Tibial nerve (tissue), 4 donors: ENCODE measurements around the gene CTNND2. TPM values are rescaled to one million over a fixed set of nuclear protein-coding genes. Genes with fewer than 3 reads are reported as not detected.

Source experiments
- DNase-seq, 2 donors: peaks; one replicate each; pipeline ENCODE4 v3.0.0-alpha.2; 2019; ENCODE audit warnings: low spot score in 2 of 2
- H3K27ac ChIP-seq, 4 donors: fragments of 200-600 bp; sonication (generic) in 3 of 4; one replicate each; pipeline ENCODE4 v1.5.1; 2017 to 2019; ENCODE audit warnings: mild to moderate bottlenecking in 1 of 4
- H3K27me3 ChIP-seq, 2 donors: fragments of 200-600 bp; sonication (generic) in 1 of 2; one replicate each; pipeline versions ENCODE4 v1.5.1 to v1.6.0; 2017 to 2019
- H3K36me3 ChIP-seq, 3 donors: fragments of 200-600 bp; sonication (generic); one replicate each; pipeline ENCODE4 v1.5.1; 2018 to 2019
- H3K4me1 ChIP-seq, 4 donors: fragments of 200-600 bp; sonication (generic) in 3 of 4; one replicate each; pipeline ENCODE4 v1.5.1; 2017 to 2019
- H3K4me3 ChIP-seq, 4 donors: fragments of 200-600 bp; sonication (generic) in 3 of 4; one replicate each; pipeline ENCODE4 v1.5.1; 2017 to 2019; ENCODE audit warnings: mild to moderate bottlenecking in 1 of 4, moderate library complexity in 1 of 4
- H3K9me3 ChIP-seq, 4 donors: fragments of 200-600 bp; sonication (generic) in 3 of 4; one replicate each; pipeline ENCODE4 v1.5.1; 2017 to 2019
- CTCF ChIP-seq, 5 experiments: fragments of 200-600 bp in 3 of 5; fragments of 450-650 bp in 2 of 5; sonication (generic) in 3 of 5; IDR thresholded peaks; one replicate each; pipeline ENCODE4 v1.5.1; 2016 to 2019; ENCODE audit warnings: antibody characterized with exemption in 5 of 5, mild to moderate bottlenecking in 3 of 5, moderate library complexity in 2 of 5
- EP300 ChIP-seq, 2 donors: sonication (generic); formaldehyde crosslinking; IDR thresholded peaks; one replicate each; pipeline ENCODE4 v1.6.1; 2017; ENCODE audit warnings: antibody characterized with exemption in 2 of 2, mild to moderate bottlenecking in 1 of 2
- POLR2A ChIP-seq, 2 donors: fragments of 450-650 bp; IDR thresholded peaks; one replicate each; pipeline ENCODE4 v1.6.1; 2017; ENCODE audit warnings: antibody characterized with exemption in 2 of 2, mild to moderate bottlenecking in 2 of 2, moderate library complexity in 2 of 2
- WGBS, 2 donors: methylation state at CpG; one replicate each; pipeline ENCODE4 v1.1.5; 2018; 5-methylcytosine and 5-hydroxymethylcytosine counted together
- total RNA-seq, 4 donors: library from RNA; depleted of rRNA; stranded (reverse); fragments of >200 nt; gene quantifications; one replicate each; pipeline ENCODE4 v1.1.0, GENCODE V29; 2016

The CTNND2 gene
- total RNA-seq, 4 donors from 2014 or later = 1.5 to 5.7 (median 2.5) TPM; not detected in 1

GRCh38 chr5:11785771-11786352 is 118.4 kb downstream of the CTNND2 start:
- no peaks in the 10 kb centered on the region for H3K36me3 ChIP-seq
- no peak for TF ChIP-seq CTCF (IDR thresholded peaks at IDR 0.05)
- no peak for TF ChIP-seq POLR2A (IDR thresholded peaks at IDR 0.05)
- TF ChIP-seq EP300 (IDR thresholded peaks at IDR 0.05) = no peak
- H3K27ac ChIP-seq = no peak overlapping the region
- H3K4me1 ChIP-seq = no peaks in the 10 kb centered on the region
- no peak for DNase-seq
- H3K9me3 ChIP-seq = no peaks in the 10 kb centered on the region
- H3K4me3 ChIP-seq = no peak overlapping the region
- 82 to 83% methylated on average over 6 of the region's 6 CpGs for whole genome bisulfite sequencing, 2 donors
- H3K27me3 ChIP-seq = no peaks in the 10 kb centered on the region

GRCh38 chr5:11780641-11781345 is 123.5 kb downstream of the CTNND2 start:
- Histone ChIP-seq H3K4me1 (no peaks in the 10 kb centered on the region), H3K9me3 (no peaks in the 10 kb centered on the region), H3K36me3 (no peaks in the 10 kb centered on the region), H3K27ac (no peak overlapping the region), H3K4me3 (no peak overlapping the region), H3K27me3 (no peaks in the 10 kb centered on the region)
- WGBS, 2 donors = 85 to 88% methylated on average over 4 of the region's 4 CpGs
- no peak for TF ChIP-seq EP300 (IDR thresholded peaks at IDR 0.05)
- DNase-seq = no peak

GRCh38 chr5:11777096-11777495 is 127.2 kb downstream of the CTNND2 start:
- Histone ChIP-seq H3K36me3 (no peaks in the 10 kb centered on the region), H3K9me3 (no peaks in the 10 kb centered on the region), H3K4me3 (no peak overlapping the region), H3K4me1 (no peaks in the 10 kb centered on the region), H3K27me3 (no peaks in the 10 kb centered on the region), H3K27ac (no peak overlapping the region)
- WGBS, 2 donors = 23 to 32% methylated on average over 2 of the region's 2 CpGs
- DNase-seq = no peak
- no peak for TF ChIP-seq POLR2A (IDR thresholded peaks at IDR 0.05)
- no peak for TF ChIP-seq EP300 (IDR thresholded peaks at IDR 0.05)
- no peak for TF ChIP-seq CTCF (IDR thresholded peaks at IDR 0.05)

GRCh38 chr5:11770310-11770709 is 133.9 kb downstream of the CTNND2 start:
- 79 to 82% methylated on average over 2 of the region's 2 CpGs for WGBS, 2 donors
- H3K27ac ChIP-seq = no peak overlapping the region
- no peaks in the 10 kb centered on the region for H3K9me3 ChIP-seq
- H3K36me3 ChIP-seq = no peaks in the 10 kb centered on the region
- TF ChIP-seq CTCF (IDR thresholded peaks at IDR 0.05) = no peak
- TF ChIP-seq EP300 (IDR thresholded peaks at IDR 0.05) = no peak
- TF ChIP-seq POLR2A (IDR thresholded peaks at IDR 0.05) = no peak
- DNase-seq = no peak
- H3K4me1 ChIP-seq = no peaks in the 10 kb centered on the region
- H3K27me3 ChIP-seq = no peaks in the 10 kb centered on the region
- H3K4me3 ChIP-seq = no peak overlapping the region

GRCh38 chr5:11760934-11761603 is 143.2 kb downstream of the CTNND2 start:
- H3K27me3 ChIP-seq = no peaks in the 10 kb centered on the region
- DNase-seq = no peak
- WGBS, 2 donors = 49 to 52% methylated on average over 8 of the region's 8 CpGs
- H3K9me3 ChIP-seq = peaks cover 0 to 9% (median 0%) of the 10 kb centered on the region in 4 donors
- no peaks in the 10 kb centered on the region for H3K4me1 ChIP-seq
- TF ChIP-seq POLR2A (IDR thresholded peaks at IDR 0.05) (no peak), EP300 (IDR thresholded peaks at IDR 0.05) (no peak), CTCF (IDR thresholded peaks at IDR 0.05) (no peak)
- H3K4me3 ChIP-seq = no peak overlapping the region
- H3K36me3 ChIP-seq = no peaks in the 10 kb centered on the region
- H3K27ac ChIP-seq = no peak overlapping the region
